Gastrocnemius medialis (tissue), 4 donors: ENCODE data around the gene CC2D2B. TPM values are rescaled to one million over a fixed set of nuclear protein-coding genes. Genes with fewer than 3 reads are reported as not detected.

ENCODE experiments used
- ATAC-seq, 2 donors: fragments of 150-250 bp; one replicate each; pipeline ENCODE4 v1.9.1; 2016
- DNase-seq, 2 donors: peaks; one replicate each; pipeline ENCODE4 v3.0.0-alpha.2; 2019
- H3K27ac ChIP-seq, 4 donors: fragments of 200-600 bp; sonication (generic); 1 replicate in 1 of 4; 2 replicates in 3 of 4; pipeline ENCODE4 v1.5.1; 2016 to 2018; ENCODE audit warnings: mild to moderate bottlenecking in 2 of 4, moderate library complexity in 1 of 4
- H3K27me3 ChIP-seq, 3 donors: fragments of 200-600 bp; sonication (generic) in 2 of 3; 1 replicate in 1 of 3; 2 replicates in 2 of 3; pipeline versions ENCODE4 v1.5.1 to v1.6.0; 2016 to 2019; ENCODE audit warnings: mild to moderate bottlenecking in 1 of 3, moderate library complexity in 1 of 3
- H3K36me3 ChIP-seq, 2 donors: fragments of 200-600 bp; sonication (generic) in 1 of 2; one replicate each; pipeline ENCODE4 v1.5.1; 2017 to 2018
- H3K4me1 ChIP-seq, 2 donors: fragments of 200-600 bp; sonication (generic) in 1 of 2; one replicate each; pipeline ENCODE4 v1.5.1; 2016 to 2017; ENCODE audit warnings: mild to moderate bottlenecking in 2 of 2
- H3K4me3 ChIP-seq, 4 donors: fragments of 200-600 bp; sonication (generic) in 3 of 4; 1 replicate in 1 of 4; 2 replicates in 3 of 4; pipeline ENCODE4 v1.5.1; 2016 to 2019; ENCODE audit warnings: mild to moderate bottlenecking in 2 of 4
- H3K9me3 ChIP-seq, 3 donors: fragments of 200-600 bp; sonication (generic) in 2 of 3; 1 replicate in 1 of 3; 2 replicates in 2 of 3; pipeline ENCODE4 v1.5.1; 2016 to 2019
- POLR2A ChIP-seq, 2 donors: fragments of 450-650 bp; IDR thresholded peaks; one replicate each; pipeline ENCODE4 v1.6.1; 2017; ENCODE audit warnings: antibody characterized with exemption in 2 of 2, mild to moderate bottlenecking in 2 of 2, moderate library complexity in 2 of 2
- in situ Hi-C, 4 donors: fragments of 200-750 bp; cut with MboI; loops; one replicate each; pipeline versions ENCODE4 v1.15.0 to v1.8.0; 2017; ENCODE audit warnings: low sequenced_read_pairs in 4 of 4
- intact Hi-C: fragments of 100-400 bp; cut with DNase I; formaldehyde crosslinking; loops from one replicate; pipeline ENCODE4 v1.15.1; 2023; ENCODE audit warnings: low total_unique reads
- total RNA-seq, 4 donors: library from RNA; depleted of rRNA; stranded (reverse); fragments of >200 nt; gene quantifications; one replicate each; pipeline versions ENCODE4 v1.1.0 to v1.2.3, GENCODE V29; 2016
- TF ChIP-seq, protein P1 (sequence below), 5 experiments: fragments of 450-650 bp in 3 of 5; fragments of 200-600 bp in 2 of 5; sonication (generic) in 2 of 5; IDR thresholded peaks in 4 of 5; conservative IDR thresholded peaks in 1 of 5; 1 replicate in 4 of 5; 2 replicates in 1 of 5; pipeline ENCODE4 v1.5.1; 2016 to 2019; ENCODE audit warnings: antibody characterized with exemption in 5 of 5, mild to moderate bottlenecking in 3 of 5, moderate library complexity in 3 of 5

CC2D2B gene
- total RNA-seq, result under 1 TPM in 3 of 4 donors, not detected in 1; 0.13 to 0.36 (median 0.31) TPM

- intact Hi-C loops, result loop anchor here (1.0 to 10.0 kb wide), 3 partner anchors 137 to 227 kb away; partner anchors contain the start of genes TCTN3 and ZNF518A
- H3K9me3 ChIP-seq, result no peaks in the 10 kb centered on the region
- TF ChIP-seq POLR2A (IDR thresholded peaks at IDR 0.05), result no peak
- TF ChIP-seq, protein P1, sequence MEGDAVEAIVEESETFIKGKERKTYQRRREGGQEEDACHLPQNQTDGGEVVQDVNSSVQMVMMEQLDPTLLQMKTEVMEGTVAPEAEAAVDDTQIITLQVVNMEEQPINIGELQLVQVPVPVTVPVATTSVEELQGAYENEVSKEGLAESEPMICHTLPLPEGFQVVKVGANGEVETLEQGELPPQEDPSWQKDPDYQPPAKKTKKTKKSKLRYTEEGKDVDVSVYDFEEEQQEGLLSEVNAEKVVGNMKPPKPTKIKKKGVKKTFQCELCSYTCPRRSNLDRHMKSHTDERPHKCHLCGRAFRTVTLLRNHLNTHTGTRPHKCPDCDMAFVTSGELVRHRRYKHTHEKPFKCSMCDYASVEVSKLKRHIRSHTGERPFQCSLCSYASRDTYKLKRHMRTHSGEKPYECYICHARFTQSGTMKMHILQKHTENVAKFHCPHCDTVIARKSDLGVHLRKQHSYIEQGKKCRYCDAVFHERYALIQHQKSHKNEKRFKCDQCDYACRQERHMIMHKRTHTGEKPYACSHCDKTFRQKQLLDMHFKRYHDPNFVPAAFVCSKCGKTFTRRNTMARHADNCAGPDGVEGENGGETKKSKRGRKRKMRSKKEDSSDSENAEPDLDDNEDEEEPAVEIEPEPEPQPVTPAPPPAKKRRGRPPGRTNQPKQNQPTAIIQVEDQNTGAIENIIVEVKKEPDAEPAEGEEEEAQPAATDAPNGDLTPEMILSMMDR (IDR thresholded peaks at IDR 0.05 in 4 of 5, conservative IDR thresholded peaks at IDR 0.05 in 1 of 5), result no peak
- no peaks in the 10 kb centered on the region for H3K27me3 ChIP-seq
- H3K4me1 ChIP-seq, result peaks cover 0 to 5% of the 10 kb centered on the region in 2 donors
- peaks cover 0 to 16% of the 10 kb centered on the region in 2 donors for H3K36me3 ChIP-seq
- in situ Hi-C loops, result no loop called here
- ATAC-seq (peak; percentile 94 to 97), DNase-seq (peak; percentile 56 to 72)
- peak within 1 kb of the TSS; percentile 86 to 94 (median 88) for H3K27ac ChIP-seq
- H3K4me3 ChIP-seq, result peak within 1 kb of the TSS; percentile 75 to 90 (median 84)
These were observed at the start of gene CC2D2B for GRCh38 chr10:95907456-95908253. CC2D2B (plus strand) TSS chr10:95907975; CDS start chr10:95911324, 3,349 bp downstream.

- Histone ChIP-seq H3K4me1 (no peaks in the 10 kb centered on the region), H3K9me3 (no peaks in the 10 kb centered on the region), H3K4me3 (no peak overlapping the region), H3K27me3 (no peaks in the 10 kb centered on the region), H3K27ac (no peak overlapping the region), H3K36me3 (no peaks in the 10 kb centered on the region)
- in situ Hi-C loops (no loop called here), intact Hi-C loops (no loop called here)
- DNase-seq (no peak), ATAC-seq (no peak)
- no peak for TF ChIP-seq POLR2A (IDR thresholded peaks at IDR 0.05)
- TF ChIP-seq, protein P1 (IDR thresholded peaks at IDR 0.05 in 4 of 5, conservative IDR thresholded peaks at IDR 0.05 in 1 of 5), result no peak
These were observed 47.4 kb upstream of the CC2D2B start for GRCh38 chr10:95860166-95860940.

DNA sequence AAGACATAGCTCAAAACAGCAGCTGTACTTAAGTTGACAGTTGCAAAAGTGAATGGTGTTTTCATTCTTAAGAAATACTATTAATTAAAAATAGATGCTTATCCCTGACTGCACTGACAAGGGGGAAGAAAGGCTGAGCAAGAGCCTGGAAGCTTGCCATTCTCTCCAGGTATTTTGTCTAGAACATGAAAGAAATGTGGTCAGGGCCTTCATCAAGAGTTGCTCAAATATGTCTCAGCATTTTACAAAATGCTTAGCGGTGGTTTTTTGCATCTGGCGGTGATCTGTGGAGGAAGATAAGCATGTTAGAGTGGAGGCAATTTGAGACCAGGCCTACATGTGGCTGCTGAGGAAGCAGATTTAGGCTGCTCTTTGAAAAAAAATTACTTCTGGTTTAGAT, 46.4 kb upstream of the CC2D2B start:
- Histone ChIP-seq H3K4me1 (no peaks in the 10 kb centered on the region), H3K36me3 (no peaks in the 10 kb centered on the region), H3K27ac (no peak overlapping the region), H3K9me3 (no peaks in the 10 kb centered on the region), H3K4me3 (no peak overlapping the region), H3K27me3 (no peaks in the 10 kb centered on the region)
- in situ Hi-C loops (no loop called here), intact Hi-C loops (no loop called here)
- DNase-seq, result no peak
- no peak for TF ChIP-seq POLR2A (IDR thresholded peaks at IDR 0.05)
- TF ChIP-seq, protein P1 (IDR thresholded peaks at IDR 0.05 in 4 of 5, conservative IDR thresholded peaks at IDR 0.05 in 1 of 5), result no peak
- no peak for ATAC-seq

DNA sequence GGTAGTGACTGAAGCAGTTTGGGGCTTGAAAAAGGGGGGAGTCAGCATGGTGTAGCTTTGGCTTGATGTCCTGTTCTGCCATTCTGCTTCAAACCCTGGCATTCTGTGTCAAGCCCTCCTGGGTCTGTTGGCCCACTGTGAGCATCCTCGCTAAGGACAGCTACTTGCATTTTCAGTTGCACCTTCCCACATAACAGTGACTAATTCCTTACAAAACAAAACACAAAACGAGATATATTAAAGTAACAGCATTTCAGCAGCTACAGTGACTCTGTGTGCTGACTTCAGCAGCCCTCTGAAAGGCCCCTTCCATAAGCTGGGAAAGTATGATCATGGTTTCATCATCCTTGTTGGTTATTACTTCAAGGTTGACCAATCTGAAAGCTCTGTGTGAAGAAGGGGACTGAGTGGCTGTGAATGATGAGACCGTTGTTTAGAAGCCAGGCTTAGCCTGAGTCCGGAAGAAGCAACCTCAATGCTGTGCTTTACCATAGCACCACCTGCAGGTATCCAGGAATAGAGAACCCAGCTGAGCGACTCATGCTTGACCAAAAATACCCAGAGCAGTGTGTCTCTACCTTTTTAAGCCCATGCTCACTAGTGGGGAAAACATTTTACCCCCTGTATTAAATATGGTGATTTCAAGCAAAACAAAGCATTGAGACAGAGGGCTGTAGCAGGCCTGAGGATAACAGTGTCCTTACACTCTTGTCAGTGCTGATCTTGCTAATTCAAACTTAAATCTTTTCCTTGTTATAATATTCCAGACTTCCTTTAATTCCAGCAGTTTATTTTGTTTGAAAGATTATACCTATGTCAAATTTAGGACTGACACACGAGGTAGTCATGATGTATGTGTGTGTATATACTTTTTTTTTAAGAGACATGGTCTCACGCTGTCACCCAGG, 42.6 kb upstream of the CC2D2B start:
- intact Hi-C loops, result no loop called here
- no peak for TF ChIP-seq POLR2A (IDR thresholded peaks at IDR 0.05)
- TF ChIP-seq, protein P1 (IDR thresholded peaks at IDR 0.05 in 4 of 5, conservative IDR thresholded peaks at IDR 0.05 in 1 of 5), result peak in 2 of 5 experiments; percentile 25 to 43
- Histone ChIP-seq H3K27ac (no peak overlapping the region), H3K9me3 (no peaks in the 10 kb centered on the region), H3K4me1 (no peaks in the 10 kb centered on the region), H3K27me3 (no peaks in the 10 kb centered on the region), H3K4me3 (no peak overlapping the region), H3K36me3 (no peaks in the 10 kb centered on the region)
- in situ Hi-C loops, result no loop called here
- no peak for DNase-seq
- ATAC-seq, result peak; percentile 18 to 39
